Hematopoietic multipotent progenitor cell treated with erythropoietin and hydrocortisone succinate and interleukin-3 and kit ligand, for 6 days (in vitro differentiated cells): Measurements from ENCODE around the gene GATAD2B.
"Not testable (repeated sequence)": the region's sequence is repeated elsewhere in the genome, so short reads cannot be mapped to it uniquely, and the experiment has no call there.

Experiments
- DNase-seq: peaks from one replicate; pipeline ENCODE4 v3.0.0-alpha.2; 2015

GATAD2B gene

DNA sequence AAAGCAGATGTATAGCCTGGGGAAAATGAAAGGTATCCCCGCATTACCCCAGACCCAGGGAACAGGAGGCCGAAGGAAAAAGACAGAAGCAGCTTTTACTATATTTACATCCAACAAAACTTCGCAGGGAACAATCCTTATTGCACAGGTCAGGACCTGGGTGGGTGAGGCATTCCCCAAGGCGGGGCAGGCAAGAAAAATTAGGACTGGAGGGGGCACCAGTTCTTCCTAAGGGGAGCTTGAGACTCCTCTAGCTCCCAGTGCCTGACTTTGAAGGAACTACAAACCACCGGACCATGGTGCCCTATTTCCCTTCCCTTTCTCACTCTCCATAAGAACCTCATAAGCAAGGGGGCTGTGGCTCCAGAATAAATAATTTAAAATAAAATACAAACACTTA is 6.7 kb upstream of the GATAD2B start:
- no peak for DNase-seq

DNA sequence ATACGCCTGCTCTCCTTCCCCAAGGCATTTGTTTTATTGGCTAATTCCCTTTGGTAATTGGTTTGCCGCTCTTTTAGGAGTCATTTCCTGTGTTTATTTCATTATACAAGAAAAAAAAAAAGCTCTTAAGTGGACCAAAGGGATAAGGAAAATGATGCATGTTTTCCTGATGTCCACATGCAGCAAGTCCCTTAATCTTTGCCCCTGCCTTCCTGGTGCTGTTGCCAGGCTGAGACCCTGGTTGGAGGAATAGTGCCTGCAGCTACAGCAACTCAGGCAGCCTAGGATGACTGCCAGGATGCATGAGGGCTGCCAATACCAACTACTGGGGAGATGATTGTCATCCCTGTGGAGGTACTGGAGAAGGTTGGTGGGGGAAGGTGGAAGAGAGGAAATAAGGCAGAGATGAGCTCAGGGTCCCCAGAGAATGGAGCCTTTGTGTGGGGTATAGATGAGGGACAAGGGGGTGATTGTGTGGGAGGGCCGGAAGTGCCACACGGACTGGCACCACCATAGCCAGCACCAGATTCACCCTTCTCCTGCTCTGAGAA is 6.1 kb upstream of the GATAD2B start:
- DNase-seq: no peak

DNA sequence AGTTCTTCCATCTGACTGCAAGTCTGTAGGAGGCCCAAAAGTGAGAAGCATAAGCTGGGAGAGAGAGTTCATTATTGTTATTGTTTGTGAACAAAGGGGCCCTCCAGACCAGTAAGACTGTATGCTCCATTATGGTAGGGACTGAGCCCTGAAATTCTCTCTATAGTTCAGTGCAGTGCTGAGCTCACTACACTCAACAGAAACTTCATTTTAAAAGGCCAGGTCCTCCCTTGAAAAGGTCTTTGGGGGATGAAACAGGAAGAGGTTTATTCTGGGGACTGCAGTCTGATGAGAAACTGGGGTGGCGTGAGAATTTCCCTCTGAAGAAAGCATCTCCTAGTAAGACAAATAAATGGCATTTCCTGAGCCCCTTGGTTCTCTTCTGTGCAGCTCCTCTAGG is 5.5 kb upstream of the GATAD2B start:
- DNase-seq: no peak

DNA sequence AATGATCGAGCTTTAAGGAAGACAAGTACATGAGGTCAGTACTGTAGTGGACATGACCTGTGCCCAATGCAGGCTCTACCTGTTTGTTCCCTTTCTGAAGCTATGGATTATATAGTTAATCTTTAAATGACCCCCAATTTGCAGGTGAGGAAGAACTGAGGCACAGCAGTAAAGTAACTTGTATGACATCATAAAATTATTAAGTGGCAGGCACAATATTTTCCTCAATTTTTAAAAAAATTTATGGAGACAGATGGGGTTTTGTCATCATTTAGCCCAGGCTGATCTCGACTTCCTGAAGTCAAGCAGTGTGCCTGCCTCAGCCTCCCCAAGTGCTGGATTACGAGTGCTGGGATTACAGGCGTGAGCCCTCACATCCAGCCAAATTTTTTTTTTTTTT is 3.6 kb upstream of the GATAD2B start:
- no peak for DNase-seq

DNA sequence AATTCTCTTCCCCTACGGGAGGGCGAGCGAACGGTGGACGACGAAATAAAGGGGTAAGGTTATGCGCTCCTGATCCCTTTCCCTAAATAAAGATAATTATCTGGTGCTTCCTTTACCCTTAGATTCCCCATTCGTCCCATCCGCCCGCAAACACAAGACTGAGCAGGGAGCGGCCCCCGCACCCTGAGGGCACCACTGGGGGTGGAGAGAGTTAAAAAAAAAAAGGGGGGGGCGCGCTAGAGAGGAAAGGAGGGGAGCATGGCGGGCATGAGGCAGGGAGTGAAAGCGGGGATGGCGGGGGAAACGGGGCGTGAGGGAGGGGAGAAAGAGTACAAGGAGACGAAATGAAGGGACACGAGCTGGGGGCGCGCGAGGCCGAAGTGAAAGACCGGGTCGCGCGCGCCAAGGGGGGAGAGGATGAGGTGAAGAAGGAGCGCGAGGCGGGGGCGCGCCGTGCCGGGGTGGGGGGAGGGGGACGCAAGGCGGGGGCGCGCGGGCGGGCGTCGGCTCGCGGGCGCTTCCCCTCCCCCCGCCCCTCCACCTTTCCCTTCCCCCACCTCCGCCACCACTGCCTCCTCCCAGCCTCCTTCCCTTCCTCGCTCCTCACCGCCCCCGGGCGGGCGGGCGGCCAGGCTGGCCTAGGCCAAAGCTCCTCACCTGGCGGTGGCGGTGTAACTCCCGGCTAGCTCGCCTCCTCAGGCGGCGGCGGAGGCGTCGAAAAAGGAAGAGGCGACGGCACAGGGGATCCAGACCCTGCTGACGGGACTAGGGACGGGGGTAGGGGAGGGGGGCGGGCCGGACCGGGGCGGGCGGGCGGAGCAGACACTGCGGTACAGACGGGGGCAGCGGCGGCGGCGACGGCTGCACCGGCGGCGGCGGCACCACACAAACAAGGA is 448 bp downstream of the GATAD2B start:
- DNase-seq: peak; percentile 77

DNA sequence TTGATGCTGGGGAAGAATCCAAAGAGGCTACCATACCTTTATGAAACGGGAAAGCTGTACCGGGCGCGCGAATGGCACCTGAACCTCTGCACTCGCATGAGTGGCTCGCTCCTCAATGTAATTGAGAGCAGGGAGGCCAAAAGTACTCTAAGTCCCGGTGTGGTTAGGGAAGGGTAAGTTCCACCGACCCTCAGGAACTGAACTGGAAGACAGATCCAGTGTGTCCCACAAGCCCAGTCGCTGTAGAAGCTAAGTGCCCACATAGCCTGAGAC is 1.0 kb downstream of the GATAD2B start:
- no peak for DNase-seq

DNA sequence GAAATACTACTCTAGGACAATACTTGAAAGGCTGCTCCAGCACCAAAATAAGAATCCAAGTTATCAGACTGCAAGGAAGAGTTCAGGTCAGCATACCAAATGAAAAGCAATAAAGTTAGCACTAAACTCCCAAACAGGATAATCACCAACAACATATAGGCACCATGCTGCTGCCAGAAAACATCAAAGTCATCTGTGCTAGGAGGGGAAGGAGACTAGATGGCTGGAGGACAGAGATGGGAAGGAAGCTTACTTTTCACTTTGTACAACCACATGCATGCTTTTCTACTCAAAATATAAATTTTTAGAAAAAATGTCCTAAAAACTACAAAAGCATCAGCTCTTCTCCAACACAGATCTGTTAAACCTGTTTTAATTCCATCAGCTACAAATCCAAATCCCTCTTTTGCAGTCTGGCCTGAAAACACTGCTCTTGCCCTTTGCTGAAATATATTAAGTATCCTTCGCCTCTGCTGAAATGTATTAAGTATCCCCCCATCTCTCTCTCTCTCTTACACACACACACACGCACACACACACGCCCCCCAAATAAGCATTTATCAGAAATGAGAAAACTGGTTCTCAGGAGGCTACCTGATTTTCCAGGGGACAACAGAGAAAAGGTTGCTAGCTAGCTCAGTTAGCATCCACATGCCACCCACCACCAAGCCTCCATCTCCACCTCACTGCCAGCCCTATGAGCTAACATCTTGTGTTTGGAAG is 1.5 kb downstream of the GATAD2B start:
- DNase-seq: peak; percentile 24

DNA sequence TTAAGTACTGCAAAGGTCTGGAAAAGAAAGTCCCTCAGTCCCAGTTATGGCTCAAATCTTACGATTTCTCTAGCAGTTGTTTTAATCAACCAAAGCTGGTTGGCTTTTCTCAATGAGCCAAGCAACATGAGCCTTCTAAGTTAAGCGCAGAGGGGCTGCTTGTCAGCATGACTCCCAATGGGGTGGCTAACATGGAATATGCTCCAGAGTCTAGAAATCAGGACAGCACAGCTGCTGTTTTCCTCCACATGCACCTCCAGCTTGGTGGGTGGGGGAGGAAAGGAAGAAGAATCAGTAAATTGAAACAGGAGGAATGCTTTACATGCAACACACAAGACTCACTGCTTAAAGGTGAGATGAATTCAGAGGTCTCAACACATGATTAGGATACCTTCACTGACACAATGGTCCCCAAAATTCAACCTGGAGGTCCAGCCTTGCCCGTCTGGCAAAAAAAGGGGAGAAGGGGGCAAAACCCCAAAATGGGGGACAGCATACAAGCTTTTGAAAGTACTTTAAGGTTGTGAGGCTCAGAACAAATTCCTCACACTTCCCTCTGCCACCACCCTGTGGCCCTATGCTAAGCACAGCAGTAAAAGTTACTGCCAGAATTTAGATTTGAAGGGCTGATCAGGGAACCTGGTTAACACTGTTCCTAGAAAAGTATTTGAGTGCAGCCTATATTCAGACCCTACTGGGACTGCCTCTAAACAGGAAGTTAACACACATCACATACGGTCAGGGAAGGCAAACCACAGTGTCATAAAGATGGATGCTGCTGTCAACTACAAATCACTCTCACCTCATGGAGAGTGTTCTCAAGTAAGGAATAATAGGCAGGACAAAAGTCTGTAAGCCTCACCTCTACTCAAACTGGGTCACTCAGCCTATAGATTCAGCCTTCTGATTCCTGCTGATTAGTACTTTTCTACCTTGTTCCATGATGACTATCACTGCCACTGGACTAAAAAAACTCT is 2.6 kb downstream of the GATAD2B start:
- peak; percentile 77 for DNase-seq

DNA sequence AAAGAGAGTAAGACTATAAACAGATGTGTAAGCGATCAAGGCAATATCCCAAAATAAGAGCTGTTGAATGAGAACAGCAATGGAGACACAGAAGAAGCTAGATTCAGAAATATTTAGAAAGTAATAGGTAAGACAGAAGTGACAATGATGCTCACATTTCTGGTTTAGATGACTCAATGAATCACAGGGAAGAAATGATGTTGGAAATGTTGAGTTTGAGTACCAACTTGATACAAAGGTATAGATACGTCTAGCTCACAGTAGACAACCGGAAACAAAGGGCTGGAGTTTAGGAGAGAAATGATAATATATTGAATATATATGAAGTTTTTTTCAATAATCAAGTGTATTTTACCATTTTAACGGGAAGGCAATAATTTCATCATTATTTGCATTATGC is 6.5 kb downstream of the GATAD2B start:
- DNase-seq: no peak

DNA sequence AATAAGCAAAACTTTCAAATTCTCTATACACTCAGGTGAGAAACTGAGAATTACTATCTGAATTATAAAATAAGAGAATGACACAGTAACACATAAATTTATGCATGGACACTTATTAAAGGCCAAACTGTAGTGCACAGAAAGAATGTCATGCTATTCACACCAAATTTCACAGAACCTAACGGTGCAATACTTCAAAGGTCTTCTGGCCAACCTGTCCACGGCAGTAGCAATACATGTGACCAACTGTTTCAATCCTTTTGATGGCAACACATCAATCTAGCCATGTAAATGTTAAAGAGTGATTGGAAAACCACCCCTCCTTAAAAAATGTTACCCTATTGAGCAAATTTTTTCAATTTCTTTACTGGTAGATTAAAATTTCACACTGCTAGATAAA is 10.4 kb downstream of the GATAD2B start:
- no peak for DNase-seq

DNA sequence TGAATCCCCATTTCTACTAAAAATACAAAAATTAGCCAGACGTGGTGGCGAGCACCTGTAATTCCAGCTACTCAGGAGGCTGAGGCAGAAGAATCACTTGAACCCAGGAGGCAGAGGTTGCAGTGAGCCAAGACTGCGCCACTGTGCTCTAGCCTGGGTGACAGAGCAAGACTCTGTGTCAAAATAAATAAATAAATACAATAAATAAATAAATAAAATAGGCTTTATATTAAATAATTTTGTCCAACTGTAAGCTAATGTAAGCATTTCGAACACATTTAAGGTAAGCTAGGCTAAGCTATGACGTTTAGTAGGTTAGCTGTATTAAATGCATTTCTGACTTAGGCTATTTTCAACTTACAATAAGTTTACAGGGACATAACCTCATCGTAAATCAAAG is 12.2 kb downstream of the GATAD2B start:
- not testable (repeated sequence) for DNase-seq

DNA sequence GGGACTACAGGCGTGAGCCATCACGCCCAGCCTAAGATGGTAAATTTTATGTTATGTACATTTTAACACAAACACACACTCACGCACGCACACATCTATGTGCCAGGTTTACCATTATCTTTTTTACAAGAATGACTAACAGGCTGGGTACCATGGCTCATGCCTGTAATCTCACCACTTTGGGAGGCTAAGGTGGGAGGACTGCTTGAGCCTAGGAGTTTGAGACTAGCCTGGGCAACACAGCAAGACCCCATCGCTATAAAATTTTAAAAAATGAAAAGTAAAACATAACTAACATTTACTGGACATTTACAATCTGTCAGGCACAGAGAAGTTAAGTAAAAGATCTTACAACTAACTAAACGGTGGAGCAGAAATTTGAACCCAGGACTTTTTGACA is 14.7 kb downstream of the GATAD2B start:
- DNase-seq: no peak

DNA sequence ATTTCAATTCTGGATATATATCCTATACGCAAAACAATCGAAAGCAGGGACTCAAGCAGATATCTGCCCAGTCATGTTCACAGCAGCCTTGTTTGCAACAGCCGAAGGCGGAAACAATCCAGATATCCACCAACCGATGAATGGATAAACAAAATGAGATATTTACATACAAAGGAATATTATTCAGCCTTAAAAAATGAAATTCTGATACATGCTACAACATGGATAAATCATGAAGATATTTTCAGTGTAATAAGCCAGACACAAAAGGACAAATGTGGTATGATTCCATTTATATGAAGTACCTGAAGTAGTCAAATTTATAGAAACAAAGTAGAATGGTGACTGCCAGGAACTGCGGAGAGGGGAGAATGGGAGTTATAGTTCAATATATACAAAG is 15.6 kb downstream of the GATAD2B start:
- DNase-seq: no peak

DNA sequence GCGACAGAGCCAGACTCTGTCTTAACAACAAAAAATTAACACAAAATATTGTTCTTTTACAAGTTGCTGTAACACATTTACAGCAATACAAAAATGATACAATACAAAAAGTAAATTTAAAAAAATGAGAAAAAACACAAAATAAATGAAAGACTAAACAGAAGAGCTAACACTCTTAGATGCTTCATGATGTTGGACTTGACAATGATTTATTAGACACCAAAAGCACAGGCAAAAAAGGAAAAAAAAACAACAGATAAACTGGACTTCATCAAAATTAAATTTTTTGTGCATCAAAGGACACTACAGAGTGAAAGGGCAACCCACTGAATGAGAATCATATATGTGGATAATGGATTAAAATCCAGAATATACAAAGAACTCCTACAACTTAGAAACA is 16.4 kb downstream of the GATAD2B start:
- DNase-seq: no peak

DNA sequence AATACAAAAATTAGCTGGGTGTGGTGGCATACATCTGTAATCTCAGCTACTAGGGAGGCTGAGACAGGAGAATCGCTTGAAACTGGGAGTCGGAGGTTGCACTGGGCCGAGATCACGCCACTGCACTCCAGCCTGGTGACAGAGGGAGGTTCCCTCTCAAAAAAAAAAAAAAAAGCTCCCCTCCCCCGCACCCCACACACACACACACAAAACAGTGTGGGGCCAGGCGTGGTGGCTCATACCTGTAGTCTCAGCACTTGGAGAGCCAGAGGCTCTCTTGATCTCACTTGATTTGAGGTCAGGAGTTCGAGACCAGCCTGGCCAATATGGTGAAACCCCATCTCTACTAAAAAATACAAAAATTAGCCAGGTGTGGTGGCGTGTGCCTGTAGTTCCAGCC is 16.9 kb downstream of the GATAD2B start:
- DNase-seq: not testable (repeated sequence)

DNA sequence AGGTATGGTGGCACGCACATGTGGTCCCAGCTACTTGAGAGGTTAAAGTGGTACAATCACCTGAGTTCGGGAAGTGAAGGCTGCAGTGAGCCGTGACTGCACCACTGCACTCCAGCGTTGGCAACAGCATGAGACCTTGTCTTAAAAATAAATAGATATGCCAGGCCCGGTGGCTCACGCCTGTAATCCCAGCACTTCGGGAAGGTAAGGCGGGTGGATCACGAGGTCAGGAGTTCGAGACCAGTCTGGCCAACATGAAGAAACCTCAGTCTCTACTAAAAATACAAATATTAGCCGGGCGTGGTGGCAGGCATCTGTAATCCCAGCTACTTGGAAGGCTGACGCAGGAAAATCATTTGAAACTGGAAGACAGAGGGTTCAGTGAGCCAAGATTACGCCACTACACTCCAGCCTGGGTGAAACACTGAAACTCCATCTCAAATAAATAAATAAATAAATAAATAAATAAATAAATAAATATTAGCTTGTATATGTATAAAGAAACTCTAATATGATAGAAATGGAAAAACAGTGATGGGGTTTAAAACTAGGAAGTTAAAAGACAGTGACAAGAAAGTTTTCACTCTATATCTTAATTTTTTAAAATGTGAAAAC is 18.8 kb downstream of the GATAD2B start:
- DNase-seq: no peak

DNA sequence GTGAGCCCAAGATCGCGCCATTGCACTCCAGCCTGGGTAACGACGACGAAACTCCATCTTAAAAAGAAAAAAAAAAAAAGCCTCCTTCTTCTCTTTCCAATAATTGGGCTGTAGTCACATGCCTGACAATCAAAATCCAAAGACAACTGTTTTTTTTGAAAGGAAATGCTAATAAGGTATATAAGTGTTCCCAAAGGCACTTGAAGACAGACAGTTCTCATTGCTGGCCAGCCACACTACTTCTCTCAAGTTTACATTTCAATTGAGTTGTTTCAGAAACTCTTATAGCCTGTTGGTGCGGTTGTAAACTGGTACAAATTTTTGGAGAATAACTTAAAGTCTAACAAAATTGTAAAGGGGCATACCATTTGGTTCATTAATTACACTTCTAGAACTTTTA is 23.3 kb downstream of the GATAD2B start:
- no peak for DNase-seq

DNA sequence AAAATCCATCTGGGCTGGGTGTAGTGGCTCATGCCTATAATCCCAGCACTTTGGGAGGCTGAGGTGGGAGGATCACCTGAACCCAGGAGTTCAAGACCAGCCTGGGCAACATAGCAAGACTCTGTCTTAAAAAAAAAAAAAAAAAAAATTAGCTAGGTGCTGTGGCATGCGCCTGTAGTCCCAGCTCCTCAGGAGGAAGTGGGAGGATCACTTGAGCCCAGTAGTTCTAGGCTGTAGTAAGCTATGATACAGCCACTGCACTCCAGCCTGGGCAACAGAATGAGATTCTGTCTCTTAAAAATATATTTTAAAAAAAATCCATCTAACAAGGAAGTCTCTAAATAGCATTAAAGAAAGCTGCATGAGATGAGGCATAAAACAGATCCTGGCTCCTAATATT is 26.9 kb downstream of the GATAD2B start:
- DNase-seq: not testable (repeated sequence)

DNA sequence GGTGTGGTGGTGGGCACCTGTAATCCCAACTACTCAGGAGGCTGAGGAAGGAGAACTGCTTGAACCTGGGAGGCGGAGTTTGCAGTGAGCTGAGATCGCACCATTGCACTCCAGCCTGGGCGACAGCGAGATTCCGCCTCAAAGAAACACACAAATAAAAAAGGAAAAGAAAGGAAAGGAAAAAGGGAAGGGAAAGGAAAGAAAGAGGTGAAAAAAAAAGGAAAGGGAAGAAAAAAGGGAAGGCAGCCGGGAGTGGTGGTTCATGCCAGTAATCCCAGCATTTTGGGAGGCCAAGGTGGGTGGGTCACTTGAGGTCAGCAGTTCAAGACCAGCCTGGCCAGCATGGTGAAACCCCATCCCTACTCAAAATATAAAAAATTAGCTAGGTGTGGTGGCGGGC is 31.7 kb downstream of the GATAD2B start:
- not testable (repeated sequence) for DNase-seq

DNA sequence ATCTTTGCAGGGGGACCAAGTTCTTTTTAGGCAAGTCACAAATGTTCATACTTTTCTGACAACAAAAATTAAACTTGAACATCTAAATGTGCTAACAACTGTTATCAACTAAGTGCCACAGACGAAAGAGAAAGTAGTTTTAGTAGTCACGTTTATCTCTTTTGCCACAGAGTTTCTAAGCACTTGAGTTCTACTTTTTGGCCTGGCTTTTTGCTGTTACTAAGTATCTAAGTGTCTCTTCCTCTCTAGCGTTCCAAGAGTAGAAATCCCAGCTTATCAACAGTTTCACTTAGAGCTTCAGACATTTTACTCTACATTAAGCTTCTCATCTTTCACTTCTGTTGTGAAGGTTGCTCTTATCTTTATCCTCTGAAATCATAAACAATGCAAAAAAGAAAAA is 34.2 kb downstream of the GATAD2B start:
- DNase-seq: peak; percentile 76

DNA sequence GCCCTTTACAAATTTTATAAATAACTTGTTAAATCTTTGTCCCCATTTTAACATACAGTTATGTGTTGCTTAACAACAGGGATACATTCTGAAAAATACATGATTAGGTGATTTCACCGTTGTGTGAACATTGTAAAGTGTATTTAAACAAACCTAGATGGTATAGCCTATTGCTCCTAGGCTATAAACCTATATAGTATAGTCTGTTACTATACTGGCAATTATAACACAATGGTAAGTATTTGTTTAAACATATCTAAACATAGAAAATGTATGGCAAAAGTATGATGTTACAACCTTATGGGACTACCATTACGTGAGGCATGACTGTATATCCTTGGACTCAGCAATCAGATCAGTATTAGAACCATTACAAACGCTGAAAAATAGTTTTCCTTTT is 36.6 kb downstream of the GATAD2B start:
- DNase-seq: no peak

DNA sequence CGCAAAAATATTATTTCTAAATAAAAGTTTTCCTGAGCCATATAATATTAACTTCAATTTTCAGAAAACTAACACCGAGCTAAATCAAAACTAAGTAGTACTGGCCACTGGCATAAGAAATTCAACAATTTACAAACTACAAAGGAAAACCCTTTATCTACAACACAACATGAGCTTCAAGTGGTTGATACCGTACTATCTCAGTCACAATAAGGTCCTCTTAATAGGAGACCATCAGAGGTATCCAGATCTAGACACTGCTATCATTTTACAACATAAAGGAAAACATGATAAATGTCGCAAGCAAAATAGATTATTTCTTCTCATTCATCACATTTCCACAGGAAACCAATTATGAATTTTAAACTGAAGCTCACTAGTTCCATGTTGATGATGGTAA is 39.5 kb downstream of the GATAD2B start:
- peak; percentile 86 for DNase-seq
